Inflammatory macrophage treated with lipopolysaccharide for 1 hour (primary cell): ENCODE measurements around the gene PPP1R13B.
"Not testable (repeated sequence)": the region's sequence is repeated elsewhere in the genome, so short reads cannot be mapped to it uniquely, and the experiment has no call there.

ENCODE experiments used
- DNase-seq, 2 donors: peaks; one replicate each; pipeline ENCODE4 v3.0.0-alpha.2; 2020 to 2022

PPP1R13B gene

GRCh38 chr14:103695296-103696069 is 151.9 kb downstream of the PPP1R13B start:
- DNase-seq = no peak

- DNase-seq = no peak
These were observed 152.8 kb downstream of the PPP1R13B start for GRCh38 chr14:103694572-103695026.

GRCh38 chr14:103693515-103693914 is 153.9 kb downstream of the PPP1R13B start:
- no peak for DNase-seq

GRCh38 chr14:103692871-103693270 is 154.5 kb downstream of the PPP1R13B start:
- DNase-seq = no peak

- DNase-seq = no peak
These were observed 155.2 kb downstream of the PPP1R13B start for GRCh38 chr14:103692159-103692558.

- DNase-seq = not testable (repeated sequence)
These were observed 155.7 kb downstream of the PPP1R13B start for GRCh38 chr14:103691655-103692054.

GRCh38 chr14:103690332-103690731 is 157.0 kb downstream of the PPP1R13B start:
- DNase-seq = no peak

- no peak for DNase-seq
These were observed 158.2 kb downstream of the PPP1R13B start for GRCh38 chr14:103688906-103689902.

GRCh38 chr14:103688441-103688840 is 158.9 kb downstream of the PPP1R13B start:
- DNase-seq = no peak

- no peak for DNase-seq
These were observed 159.7 kb downstream of the PPP1R13B start for GRCh38 chr14:103687712-103688111.

GRCh38 chr14:103686831-103687485 is 160.4 kb downstream of the PPP1R13B start:
- no peak for DNase-seq

- no peak for DNase-seq
These were observed 161.8 kb downstream of the PPP1R13B start for GRCh38 chr14:103685276-103686211.

- DNase-seq = no peak
These were observed 162.5 kb downstream of the PPP1R13B start for GRCh38 chr14:103684871-103685270.

GRCh38 chr14:103684471-103684870 is 162.9 kb downstream of the PPP1R13B start:
- no peak for DNase-seq
